DND-41 (cell line): Measurements from ENCODE around the gene ITGB5.

Source experiments
- ATAC-seq: fragments of 200-7000 bp; cut with Tn5 transposase; 3 replicates; pipeline ENCODE4 v1.9.1; 2021; ENCODE audit warnings: low read depth; ENCODE audit not compliant: insufficient read depth
- DNase-seq: peaks from one replicate; pipeline ENCODE4 v3.0.0-alpha.2; 2020
- H2AFZ ChIP-seq: 2 replicates; pipeline ENCODE4 v1.6.0; 2012; ENCODE audit warnings: low read depth, low read length
- H3K27ac ChIP-seq: 2 replicates; pipeline ENCODE4 v1.5.1; 2012; ENCODE audit warnings: low read length, inconsistent platforms
- H3K27me3 ChIP-seq: fragments of 200-600 bp; sonication (generic); 2 replicates; pipeline ENCODE4 v1.6.0; 2012; ENCODE audit warnings: low read length, mild to moderate bottlenecking, inconsistent platforms; ENCODE audit not compliant: insufficient read depth, poor library complexity
- H3K36me3 ChIP-seq: 2 replicates; pipeline ENCODE4 v1.5.1; 2012; ENCODE audit warnings: low read length, inconsistent platforms; ENCODE audit not compliant: insufficient read depth
- H3K4me1 ChIP-seq: 2 replicates; pipeline ENCODE4 v1.5.1; 2012; ENCODE audit warnings: mild to moderate bottlenecking, low read length; ENCODE audit not compliant: insufficient read depth
- H3K4me2 ChIP-seq: 2 replicates; pipeline ENCODE4 v1.6.0; 2012; ENCODE audit warnings: mild to moderate bottlenecking, moderate library complexity, low read length, inconsistent platforms; ENCODE audit not compliant: insufficient read depth
- H3K4me3 ChIP-seq, 2 experiments: fragments of 200-600 bp in 1 of 2; shearing (Covaris generic) in 1 of 2; 2 replicates each; pipeline ENCODE4 v1.5.1; 2012 to 2016; ENCODE audit warnings: inconsistent platforms in 2 of 2, low read length in 2 of 2, mild to moderate bottlenecking in 2 of 2, low read depth in 1 of 2, moderate library complexity in 1 of 2
- H3K79me2 ChIP-seq: 2 replicates; pipeline ENCODE4 v1.6.0; 2012; ENCODE audit warnings: low read length, inconsistent platforms; ENCODE audit not compliant: insufficient read depth
- H3K9ac ChIP-seq: 2 replicates; pipeline ENCODE4 v1.6.0; 2012; ENCODE audit warnings: low read depth, mild to moderate bottlenecking, inconsistent platforms, low read length, moderate library complexity
- H3K9me3 ChIP-seq: 2 replicates; pipeline ENCODE4 v1.5.1; 2012; ENCODE audit warnings: low read length, moderate library complexity, mild to moderate bottlenecking, inconsistent platforms; ENCODE audit not compliant: insufficient read depth, severe bottlenecking
- H4K20me1 ChIP-seq: 2 replicates; pipeline ENCODE4 v1.6.0; 2012; ENCODE audit warnings: low read length; ENCODE audit not compliant: insufficient read depth
- CTCF ChIP-seq: IDR thresholded peaks from 2 replicates; pipeline ENCODE4 v1.5.1; 2012; ENCODE audit warnings: borderline replicate concordance, low read length, moderate library complexity, mild to moderate bottlenecking; ENCODE audit not compliant: poor library complexity, severe bottlenecking; ENCODE audit errors: extremely low read depth
- EZH2 ChIP-seq: IDR thresholded peaks from 3 replicates; pipeline ENCODE4 v1.6.1; 2012; ENCODE audit warnings: borderline replicate concordance, low read depth, mild to moderate bottlenecking, moderate library complexity, low read length, inconsistent platforms; ENCODE audit not compliant: severe bottlenecking

The ITGB5 gene

GRCh38 chr3:124772081-124772831, 114.9 kb downstream of the ITGB5 start:
- Histone ChIP-seq H3K36me3 (no peaks in the 10 kb centered on the region), H4K20me1 (no peaks in the 10 kb centered on the region), H3K4me3 (no peak overlapping the region), H3K27ac (no peak overlapping the region), H3K4me2 (no peak overlapping the region), H3K79me2 (no peaks in the 10 kb centered on the region), H3K4me1 (no peaks in the 10 kb centered on the region), H3K9ac (no peak overlapping the region), H2AFZ (no peak overlapping the region), H3K9me3 (no peaks in the 10 kb centered on the region), H3K27me3 (no peaks in the 10 kb centered on the region)
- TF ChIP-seq CTCF (no peak), EZH2 (no peak)
- DNase-seq (no peak), ATAC-seq (no peak)

GRCh38 chr3:124771083-124771445, 116.1 kb downstream of the ITGB5 start:
- Histone ChIP-seq H3K4me3 (no peak overlapping the region), H4K20me1 (no peaks in the 10 kb centered on the region), H3K79me2 (no peaks in the 10 kb centered on the region), H3K36me3 (no peaks in the 10 kb centered on the region), H2AFZ (no peak overlapping the region), H3K27ac (no peak overlapping the region), H3K4me1 (no peaks in the 10 kb centered on the region), H3K4me2 (no peak overlapping the region), H3K9ac (no peak overlapping the region), H3K9me3 (no peaks in the 10 kb centered on the region), H3K27me3 (no peaks in the 10 kb centered on the region)
- TF ChIP-seq EZH2 (no peak), CTCF (no peak)
- ATAC-seq (no peak), DNase-seq (no peak)

- Histone ChIP-seq H3K9ac (no peak overlapping the region), H3K9me3 (no peaks in the 10 kb centered on the region), H3K4me3 (no peak overlapping the region), H3K27ac (no peak overlapping the region), H3K79me2 (no peaks in the 10 kb centered on the region), H4K20me1 (no peaks in the 10 kb centered on the region), H3K4me1 (no peaks in the 10 kb centered on the region), H3K4me2 (no peak overlapping the region), H2AFZ (no peak overlapping the region), H3K27me3 (no peaks in the 10 kb centered on the region), H3K36me3 (no peaks in the 10 kb centered on the region)
- ATAC-seq (no peak), DNase-seq (no peak)
- no peak for TF ChIP-seq CTCF
- TF ChIP-seq EZH2: no peak
These were observed 116.7 kb downstream of the ITGB5 start for GRCh38 chr3:124770336-124771082.
